Endothelial cell (in vitro differentiated cells): ENCODE measurements around the gene BOD1L1. TPM values are rescaled to one million over a fixed set of nuclear protein-coding genes. Genes with fewer than 3 reads are reported as not detected.

Experiments used
- DNase-seq: peaks from one replicate; pipeline ENCODE4 v3.0.0; 2021; ENCODE audit warnings: low spot score
- H3K27ac Mint-ChIP-seq: one replicate; pipeline ENCODE4 v1.8.0; 2021; ENCODE audit warnings: mixed read lengths, inconsistent platforms; ENCODE audit not compliant: unreplicated experiment
- H3K27me3 Mint-ChIP-seq: one replicate; pipeline ENCODE4 v1.8.0; 2021; ENCODE audit warnings: mild to moderate bottlenecking, moderate library complexity, mixed read lengths, inconsistent platforms; ENCODE audit not compliant: unreplicated experiment
- H3K36me3 Mint-ChIP-seq: one replicate; pipeline ENCODE4 v1.8.0; 2021; ENCODE audit warnings: mild to moderate bottlenecking, low read depth, mixed read lengths, inconsistent platforms; ENCODE audit not compliant: unreplicated experiment
- H3K4me1 Mint-ChIP-seq: one replicate; pipeline ENCODE4 v1.8.0; 2021; ENCODE audit warnings: mild to moderate bottlenecking, mixed read lengths, inconsistent platforms; ENCODE audit not compliant: unreplicated experiment
- H3K4me3 Mint-ChIP-seq: one replicate; pipeline ENCODE4 v1.8.0; 2021; ENCODE audit warnings: mild to moderate bottlenecking, mixed read lengths, inconsistent platforms; ENCODE audit not compliant: unreplicated experiment
- H3K9me3 Mint-ChIP-seq: one replicate; pipeline ENCODE4 v1.8.0; 2021; ENCODE audit warnings: mixed read lengths, inconsistent platforms; ENCODE audit not compliant: unreplicated experiment
- total RNA-seq: library from RNA; stranded (reverse); fragmentation: NEBNext Ultra II Directional; extraction: Animal tissue kit (Norgen Biotek cat#: 25700); gene quantifications from one replicate; pipeline ENCODE4 v1.2.1, GENCODE V29; 2021; ENCODE audit not compliant: unreplicated experiment
- TF ChIP-seq, protein P1 (sequence below): fragments of 200-600 bp; sonication (generic); IDR thresholded peaks from one replicate; pipeline ENCODE4 v1.5.0; 2021; ENCODE audit warnings: antibody characterized with exemption; ENCODE audit not compliant: unreplicated experiment

The BOD1L1 gene
- total RNA-seq, 1 donor from 2014 or later: 49.7 TPM

DNA sequence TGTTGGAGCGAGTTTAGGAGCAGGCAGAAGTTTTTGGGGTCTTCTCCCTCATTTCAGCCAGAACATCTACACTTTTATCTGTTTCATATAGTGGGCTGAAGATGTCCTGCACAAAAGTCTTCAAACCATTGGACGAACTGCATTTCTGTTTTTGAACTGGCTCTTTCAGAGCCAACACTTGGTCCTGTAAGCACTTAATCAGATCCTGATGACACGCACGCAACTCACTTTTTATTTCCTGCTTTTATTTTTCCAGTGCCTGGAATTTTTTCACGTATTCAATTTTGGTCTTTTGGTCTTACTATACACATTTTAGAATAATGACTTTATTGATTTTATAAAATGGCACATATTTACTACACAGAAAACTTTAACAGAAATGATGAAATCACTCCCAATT, 43.0 kb downstream of the BOD1L1 start:
- TF ChIP-seq, protein P1, sequence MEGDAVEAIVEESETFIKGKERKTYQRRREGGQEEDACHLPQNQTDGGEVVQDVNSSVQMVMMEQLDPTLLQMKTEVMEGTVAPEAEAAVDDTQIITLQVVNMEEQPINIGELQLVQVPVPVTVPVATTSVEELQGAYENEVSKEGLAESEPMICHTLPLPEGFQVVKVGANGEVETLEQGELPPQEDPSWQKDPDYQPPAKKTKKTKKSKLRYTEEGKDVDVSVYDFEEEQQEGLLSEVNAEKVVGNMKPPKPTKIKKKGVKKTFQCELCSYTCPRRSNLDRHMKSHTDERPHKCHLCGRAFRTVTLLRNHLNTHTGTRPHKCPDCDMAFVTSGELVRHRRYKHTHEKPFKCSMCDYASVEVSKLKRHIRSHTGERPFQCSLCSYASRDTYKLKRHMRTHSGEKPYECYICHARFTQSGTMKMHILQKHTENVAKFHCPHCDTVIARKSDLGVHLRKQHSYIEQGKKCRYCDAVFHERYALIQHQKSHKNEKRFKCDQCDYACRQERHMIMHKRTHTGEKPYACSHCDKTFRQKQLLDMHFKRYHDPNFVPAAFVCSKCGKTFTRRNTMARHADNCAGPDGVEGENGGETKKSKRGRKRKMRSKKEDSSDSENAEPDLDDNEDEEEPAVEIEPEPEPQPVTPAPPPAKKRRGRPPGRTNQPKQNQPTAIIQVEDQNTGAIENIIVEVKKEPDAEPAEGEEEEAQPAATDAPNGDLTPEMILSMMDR: no peak
- Mint-ChIP-seq H3K36me3 (peaks cover 26% of the 10 kb centered on the region), H3K4me1 (no peaks in the 10 kb centered on the region), H3K9me3 (no peaks in the 10 kb centered on the region), H3K27me3 (no peaks in the 10 kb centered on the region), H3K4me3 (no peak overlapping the region), H3K27ac (no peak overlapping the region)
- DNase-seq: no peak

DNA sequence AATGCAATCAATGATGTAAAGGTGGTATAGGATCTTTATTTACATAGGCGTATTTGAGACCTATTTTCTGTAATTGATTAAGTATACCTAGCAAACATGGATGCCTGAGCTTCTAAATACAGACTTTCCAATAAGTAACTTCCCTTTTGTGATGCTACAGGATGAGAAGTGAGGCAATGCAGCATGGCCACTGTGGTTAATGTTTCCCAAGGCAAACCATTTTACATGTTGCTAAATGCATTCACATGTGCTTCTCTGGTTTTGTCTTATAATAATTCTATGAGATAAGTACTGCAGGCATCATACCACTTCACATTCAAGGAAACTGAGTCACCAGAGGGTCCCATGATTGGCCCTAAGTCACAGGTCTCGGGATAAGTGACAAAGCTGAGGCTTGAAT, 47.5 kb downstream of the BOD1L1 start:
- H3K4me3 Mint-ChIP-seq: no peak overlapping the region
- no peak overlapping the region for H3K27ac Mint-ChIP-seq
- TF ChIP-seq, protein P1: no peak
- H3K36me3 Mint-ChIP-seq: peaks cover 23% of the 10 kb centered on the region
- no peaks in the 10 kb centered on the region for H3K27me3 Mint-ChIP-seq
- DNase-seq: no peak
- H3K9me3 Mint-ChIP-seq: no peaks in the 10 kb centered on the region
- H3K4me1 Mint-ChIP-seq: no peaks in the 10 kb centered on the region

DNA sequence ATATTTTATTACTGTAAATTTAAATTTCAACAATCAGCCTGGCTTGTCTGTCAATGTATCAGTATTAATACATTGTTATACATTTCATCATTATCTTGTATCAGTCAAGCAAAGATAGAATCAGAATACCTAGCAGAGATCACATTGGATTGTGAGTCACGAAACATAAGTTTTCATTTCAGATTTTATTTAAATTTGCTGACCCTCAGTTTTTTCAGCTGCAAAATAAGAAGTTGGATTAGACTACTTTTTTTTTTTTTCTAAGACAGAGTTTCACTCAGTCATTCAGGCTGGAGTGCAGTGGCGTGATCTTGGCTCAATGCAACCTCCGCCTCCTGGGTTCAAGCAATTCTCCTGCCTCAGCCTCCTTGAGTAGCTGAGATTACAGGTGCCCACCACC, 49.9 kb downstream of the BOD1L1 start:
- H3K27me3 Mint-ChIP-seq: no peaks in the 10 kb centered on the region
- no peak overlapping the region for H3K4me3 Mint-ChIP-seq
- DNase-seq: no peak
- TF ChIP-seq, protein P1: no peak
- H3K9me3 Mint-ChIP-seq: no peaks in the 10 kb centered on the region
- peaks cover 14% of the 10 kb centered on the region for H3K36me3 Mint-ChIP-seq
- peaks cover 4% of the 10 kb centered on the region for H3K4me1 Mint-ChIP-seq
- H3K27ac Mint-ChIP-seq: no peak overlapping the region

DNA sequence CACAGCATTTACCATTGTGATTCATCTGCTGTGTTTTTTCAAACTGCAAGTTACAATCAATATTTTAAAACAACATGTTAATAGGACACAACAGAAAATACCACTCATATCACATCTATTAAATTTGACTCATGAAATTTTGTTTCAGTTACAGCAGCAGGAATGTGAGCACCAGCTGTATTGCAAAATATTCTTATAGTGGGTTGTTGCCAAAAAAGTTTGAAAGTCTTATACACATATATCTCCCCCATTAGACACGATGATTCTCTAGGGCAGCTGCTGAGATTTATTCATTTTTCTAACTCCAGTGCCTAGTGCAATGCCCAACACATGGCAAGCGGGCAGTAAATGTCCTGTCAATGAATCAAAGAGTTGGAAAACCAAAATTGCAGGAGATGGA, 56.6 kb downstream of the BOD1L1 start:
- peaks cover 2% of the 10 kb centered on the region for H3K27me3 Mint-ChIP-seq
- H3K4me3 Mint-ChIP-seq: peak overlapping the region; percentile 10
- H3K27ac Mint-ChIP-seq: no peak overlapping the region
- TF ChIP-seq, protein P1: no peak
- peaks cover 22% of the 10 kb centered on the region for H3K36me3 Mint-ChIP-seq
- DNase-seq: no peak
- H3K9me3 Mint-ChIP-seq: no peaks in the 10 kb centered on the region
- peaks cover 17% of the 10 kb centered on the region for H3K4me1 Mint-ChIP-seq

DNA sequence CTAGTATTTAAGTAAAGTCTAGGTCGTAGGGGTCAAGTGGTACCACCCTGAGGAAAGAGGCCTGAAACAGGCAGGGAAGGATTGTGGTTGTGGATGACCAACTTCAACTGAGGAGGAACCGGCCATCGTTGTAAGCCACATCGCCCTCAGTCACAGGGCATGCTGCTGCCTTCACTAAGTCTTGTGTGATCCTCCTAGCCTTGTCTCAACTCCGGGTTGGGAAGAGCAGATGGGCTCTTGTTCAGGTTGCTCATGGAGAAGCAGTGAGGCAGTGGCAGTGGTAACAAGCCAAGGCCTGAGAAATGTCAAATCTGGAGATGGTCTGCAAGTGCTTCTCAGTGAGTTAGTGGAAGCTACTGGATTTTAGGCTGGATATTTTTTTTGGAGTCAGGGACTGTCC, 60.4 kb downstream of the BOD1L1 start:
- Mint-ChIP-seq H3K9me3 (no peaks in the 10 kb centered on the region), H3K36me3 (peaks cover 22% of the 10 kb centered on the region), H3K4me3 (no peak overlapping the region), H3K27ac (no peak overlapping the region), H3K4me1 (peaks cover 13% of the 10 kb centered on the region), H3K27me3 (peaks cover 2% of the 10 kb centered on the region)
- no peak for DNase-seq
- TF ChIP-seq, protein P1: no peak
